ENCODE measurements around the gene ERICH6. TPM values are rescaled to one million over a fixed set of nuclear protein-coding genes. Genes with fewer than 3 reads are reported as not detected.

ERICH6 gene
- total RNA-seq, 1 donor from 2014 or later, result 0.40 TPM

- no peak overlapping the region for H3K4me3 Mint-ChIP-seq
- DNase-seq (ENCODE audit: low read depth, low spot score), result no peak
- TF ChIP-seq CTCF (conservative IDR thresholded peaks at IDR 0.05), result no peak
Observed at GRCh38 chr3:150673966-150674365, 29.8 kb downstream of the ERICH6 start.

GRCh38 chr3:150666167-150666566 lies 37.6 kb downstream of the ERICH6 start:
- Mint-ChIP-seq H3K27ac (ENCODE audit: unreplicated experiment) (no peak overlapping the region), H3K4me1 (no peaks in the 10 kb centered on the region), H3K4me3 (no peak overlapping the region), H3K36me3 (ENCODE audit: low read depth) (no peaks in the 10 kb centered on the region), H3K9me3 (no peaks in the 10 kb centered on the region), H3K27me3 (ENCODE audit: low read depth) (peaks cover 5% of the 10 kb centered on the region)
- no peak for DNase-seq (ENCODE audit: low read depth, low spot score)
- no peak for TF ChIP-seq CTCF (conservative IDR thresholded peaks at IDR 0.05)

More at GRCh38 chr3:150673966-150674365, 29.8 kb downstream of the ERICH6 start:
- Mint-ChIP-seq H3K27me3 (ENCODE audit: low read depth) (peaks cover 5% of the 10 kb centered on the region), H3K9me3 (peaks cover 10% of the 10 kb centered on the region), H3K27ac (ENCODE audit: unreplicated experiment) (no peak overlapping the region), H3K4me1 (no peaks in the 10 kb centered on the region), H3K36me3 (ENCODE audit: low read depth) (no peaks in the 10 kb centered on the region)

- Mint-ChIP-seq H3K36me3 (ENCODE audit: low read depth) (no peaks in the 10 kb centered on the region), H3K4me1 (no peaks in the 10 kb centered on the region), H3K9me3 (no peaks in the 10 kb centered on the region), H3K27me3 (ENCODE audit: low read depth) (peaks cover 3% of the 10 kb centered on the region), H3K4me3 (no peak overlapping the region), H3K27ac (ENCODE audit: unreplicated experiment) (no peak overlapping the region)
- no peak for TF ChIP-seq CTCF (conservative IDR thresholded peaks at IDR 0.05)
- no peak for DNase-seq (ENCODE audit: low read depth, low spot score)
Observed at GRCh38 chr3:150663461-150663860, 40.3 kb downstream of the ERICH6 start.

GRCh38 chr3:150662410-150663200 lies 41.1 kb downstream of the ERICH6 start:
- Mint-ChIP-seq H3K27me3 (ENCODE audit: low read depth) (peaks cover 3% of the 10 kb centered on the region), H3K36me3 (ENCODE audit: low read depth) (no peaks in the 10 kb centered on the region), H3K27ac (ENCODE audit: unreplicated experiment) (no peak overlapping the region), H3K4me1 (no peaks in the 10 kb centered on the region), H3K4me3 (no peak overlapping the region), H3K9me3 (no peaks in the 10 kb centered on the region)
- no peak for DNase-seq (ENCODE audit: low read depth, low spot score)
- no peak for TF ChIP-seq CTCF (conservative IDR thresholded peaks at IDR 0.05)

GRCh38 chr3:150656316-150656715 lies 47.4 kb downstream of the ERICH6 start:
- H3K36me3 Mint-ChIP-seq (ENCODE audit: low read depth), result no peaks in the 10 kb centered on the region
- DNase-seq (ENCODE audit: low read depth, low spot score), result no peak
- H3K27me3 Mint-ChIP-seq (ENCODE audit: low read depth), result no peaks in the 10 kb centered on the region
- H3K4me3 Mint-ChIP-seq, result no peak overlapping the region
- no peak for TF ChIP-seq CTCF (conservative IDR thresholded peaks at IDR 0.05)
- H3K9me3 Mint-ChIP-seq, result peaks cover 5% of the 10 kb centered on the region
- no peaks in the 10 kb centered on the region for H3K4me1 Mint-ChIP-seq
- peak overlapping the region; percentile 12 for H3K27ac Mint-ChIP-seq (ENCODE audit: unreplicated experiment)

All from neural crest cell (in vitro differentiated cells).